Measurements from ENCODE around the gene LPP.

DNA sequence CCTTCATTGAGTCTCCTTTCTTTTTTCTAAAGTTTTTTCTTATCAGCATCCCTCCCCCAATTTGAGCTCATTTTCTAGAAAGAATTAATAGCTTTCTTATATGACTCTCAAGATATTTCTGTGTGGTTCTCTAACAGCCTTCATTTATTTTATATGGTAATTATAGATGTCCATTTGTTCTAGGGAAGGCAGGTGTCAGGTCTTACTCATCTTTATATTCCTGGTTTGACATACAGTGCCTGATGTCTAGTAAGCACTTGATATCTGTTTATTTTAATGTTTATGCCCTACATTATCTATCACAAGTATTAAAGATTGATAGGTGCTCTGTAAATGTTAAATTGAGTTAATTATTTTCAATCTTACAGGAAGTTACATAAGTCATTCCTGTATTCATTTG lies 591.1 kb downstream of the LPP start:
- TF ChIP-seq, protein P1, sequence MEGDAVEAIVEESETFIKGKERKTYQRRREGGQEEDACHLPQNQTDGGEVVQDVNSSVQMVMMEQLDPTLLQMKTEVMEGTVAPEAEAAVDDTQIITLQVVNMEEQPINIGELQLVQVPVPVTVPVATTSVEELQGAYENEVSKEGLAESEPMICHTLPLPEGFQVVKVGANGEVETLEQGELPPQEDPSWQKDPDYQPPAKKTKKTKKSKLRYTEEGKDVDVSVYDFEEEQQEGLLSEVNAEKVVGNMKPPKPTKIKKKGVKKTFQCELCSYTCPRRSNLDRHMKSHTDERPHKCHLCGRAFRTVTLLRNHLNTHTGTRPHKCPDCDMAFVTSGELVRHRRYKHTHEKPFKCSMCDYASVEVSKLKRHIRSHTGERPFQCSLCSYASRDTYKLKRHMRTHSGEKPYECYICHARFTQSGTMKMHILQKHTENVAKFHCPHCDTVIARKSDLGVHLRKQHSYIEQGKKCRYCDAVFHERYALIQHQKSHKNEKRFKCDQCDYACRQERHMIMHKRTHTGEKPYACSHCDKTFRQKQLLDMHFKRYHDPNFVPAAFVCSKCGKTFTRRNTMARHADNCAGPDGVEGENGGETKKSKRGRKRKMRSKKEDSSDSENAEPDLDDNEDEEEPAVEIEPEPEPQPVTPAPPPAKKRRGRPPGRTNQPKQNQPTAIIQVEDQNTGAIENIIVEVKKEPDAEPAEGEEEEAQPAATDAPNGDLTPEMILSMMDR (IDR thresholded peaks at IDR 0.05; ENCODE audit: insufficient read depth, low read length, poor library complexity, severe bottlenecking), result no peak
- no peak for TF ChIP-seq EZH2phosphoT487 (conservative IDR thresholded peaks at IDR 0.05; ENCODE audit: low read length)

Measured in SU-DHL-6 (cell line).